ENCODE data around the gene CCDC73. TPM values are rescaled to one million over a fixed set of nuclear protein-coding genes. Genes with fewer than 3 reads are reported as not detected.
"Not testable (repeated sequence)": the region's sequence is repeated elsewhere in the genome, so short reads cannot be mapped to it uniquely, and the experiment has no call there.

CCDC73 gene
- total and polyA plus RNA-seq, 5 donors: not detected

- Histone ChIP-seq H3K27ac (ENCODE audit: low read length) (no peak overlapping the region), H3K4me3 (ENCODE audit: low read length) (no peak overlapping the region), H3K9me3 (ENCODE audit: control insufficient read depth, low read length) (no peaks in the 10 kb centered on the region), H3K27me3 (ENCODE audit: control insufficient read depth, insufficient read depth) (no peaks in the 10 kb centered on the region), H3K4me1 (ENCODE audit: control insufficient read depth, insufficient read depth, low read length) (no peaks in the 10 kb centered on the region)
- intact Hi-C loops (cut with DNase I): no loop called here
- no peak for DNase-seq
- no peak for ATAC-seq
These were observed 21.7 kb downstream of the CCDC73 start for GRCh38 chr11:32772731-32773130.

GRCh38 chr11:32761774-32762173 lies 32.7 kb downstream of the CCDC73 start:
- intact Hi-C loops (cut with DNase I); DNase-seq; H3K4me1 ChIP-seq (ENCODE audit: control insufficient read depth, insufficient read depth, low read length); H3K27ac ChIP-seq (ENCODE audit: low read length); H3K4me3 ChIP-seq (ENCODE audit: low read length); H3K9me3 ChIP-seq (ENCODE audit: control insufficient read depth, low read length); H3K27me3 ChIP-seq (ENCODE audit: control insufficient read depth, insufficient read depth); ATAC-seq: not testable (repeated sequence)
- WGBS: 88% methylated on average over 2 of the region's 2 CpGs

GRCh38 chr11:32758291-32758690 lies 36.2 kb downstream of the CCDC73 start:
- no peaks in the 10 kb centered on the region for H3K27me3 ChIP-seq (ENCODE audit: control insufficient read depth, insufficient read depth)
- no peaks in the 10 kb centered on the region for H3K4me1 ChIP-seq (ENCODE audit: control insufficient read depth, insufficient read depth, low read length)
- H3K27ac ChIP-seq (ENCODE audit: low read length): no peak overlapping the region
- ATAC-seq (no peak), DNase-seq (no peak)
- H3K4me3 ChIP-seq (ENCODE audit: low read length): no peak overlapping the region
- no peaks in the 10 kb centered on the region for H3K9me3 ChIP-seq (ENCODE audit: control insufficient read depth, low read length)
- 43% methylated on average over 2 of the region's 2 CpGs for WGBS
- intact Hi-C loops (cut with DNase I): no loop called here

- intact Hi-C loops (cut with DNase I); H3K4me3 ChIP-seq (ENCODE audit: low read length); H3K9me3 ChIP-seq (ENCODE audit: control insufficient read depth, low read length); H3K27ac ChIP-seq (ENCODE audit: low read length); H3K27me3 ChIP-seq (ENCODE audit: control insufficient read depth, insufficient read depth); H3K4me1 ChIP-seq (ENCODE audit: control insufficient read depth, insufficient read depth, low read length); DNase-seq; ATAC-seq: not testable (repeated sequence)
- 65% methylated on average over 1 of the region's 1 CpG for WGBS
These were observed 41.3 kb downstream of the CCDC73 start for GRCh38 chr11:32753181-32753580.

- no peaks in the 10 kb centered on the region for H3K9me3 ChIP-seq (ENCODE audit: control insufficient read depth, low read length)
- ATAC-seq: no peak
- 83% methylated on average over 2 of the region's 2 CpGs for WGBS
These were observed 42.5 kb downstream of the CCDC73 start for GRCh38 chr11:32752001-32752400.

GRCh38 chr11:32751381-32751780 lies 43.1 kb downstream of the CCDC73 start:
- 87% methylated on average over 6 of the region's 6 CpGs for WGBS
- no peak for ATAC-seq
- no peaks in the 10 kb centered on the region for H3K4me1 ChIP-seq (ENCODE audit: control insufficient read depth, insufficient read depth, low read length)
- intact Hi-C loops (cut with DNase I): no loop called here
- no peak overlapping the region for H3K4me3 ChIP-seq (ENCODE audit: low read length)
- no peak for DNase-seq
- no peaks in the 10 kb centered on the region for H3K9me3 ChIP-seq (ENCODE audit: control insufficient read depth, low read length)
- no peaks in the 10 kb centered on the region for H3K27me3 ChIP-seq (ENCODE audit: control insufficient read depth, insufficient read depth)
- no peak overlapping the region for H3K27ac ChIP-seq (ENCODE audit: low read length)

More at GRCh38 chr11:32752001-32752400, 42.5 kb downstream of the CCDC73 start:
- intact Hi-C loops (cut with DNase I): no loop called here
- Histone ChIP-seq H3K27me3 (ENCODE audit: control insufficient read depth, insufficient read depth) (no peaks in the 10 kb centered on the region), H3K4me3 (ENCODE audit: low read length) (no peak overlapping the region), H3K4me1 (ENCODE audit: control insufficient read depth, insufficient read depth, low read length) (no peaks in the 10 kb centered on the region), H3K27ac (ENCODE audit: low read length) (no peak overlapping the region)
- DNase-seq: no peak

GRCh38 chr11:32729976-32730375 lies 64.5 kb downstream of the CCDC73 start:
- intact Hi-C loops (cut with DNase I): no loop called here

GRCh38 chr11:32723332-32723731 lies 71.1 kb downstream of the CCDC73 start:
- Histone ChIP-seq H3K27me3 (ENCODE audit: control insufficient read depth, insufficient read depth) (no peaks in the 10 kb centered on the region), H3K9me3 (ENCODE audit: control insufficient read depth, low read length) (no peaks in the 10 kb centered on the region), H3K4me3 (ENCODE audit: low read length) (no peak overlapping the region), H3K27ac (ENCODE audit: low read length) (no peak overlapping the region), H3K4me1 (ENCODE audit: control insufficient read depth, insufficient read depth, low read length) (no peaks in the 10 kb centered on the region)
- ATAC-seq (no peak), DNase-seq (no peak)
- intact Hi-C loops (cut with DNase I): no loop called here
- WGBS: 28% methylated on average over 3 of the region's 3 CpGs

More at GRCh38 chr11:32729976-32730375, 64.5 kb downstream of the CCDC73 start:
- DNase-seq: no peak
- no peak overlapping the region for H3K27ac ChIP-seq (ENCODE audit: low read length)
- 84% methylated on average over 1 of the region's 1 CpG for WGBS
- H3K4me1 ChIP-seq (ENCODE audit: control insufficient read depth, insufficient read depth, low read length): no peaks in the 10 kb centered on the region
- H3K9me3 ChIP-seq (ENCODE audit: control insufficient read depth, low read length): no peaks in the 10 kb centered on the region
- ATAC-seq: no peak
- H3K4me3 ChIP-seq (ENCODE audit: low read length): no peak overlapping the region
- H3K27me3 ChIP-seq (ENCODE audit: control insufficient read depth, insufficient read depth): no peaks in the 10 kb centered on the region

- Histone ChIP-seq H3K9me3 (ENCODE audit: control insufficient read depth, low read length) (no peaks in the 10 kb centered on the region), H3K27ac (ENCODE audit: low read length) (no peak overlapping the region), H3K4me1 (ENCODE audit: control insufficient read depth, insufficient read depth, low read length) (no peaks in the 10 kb centered on the region), H3K27me3 (ENCODE audit: control insufficient read depth, insufficient read depth) (no peaks in the 10 kb centered on the region), H3K4me3 (ENCODE audit: low read length) (no peak overlapping the region)
- no peak for DNase-seq
- intact Hi-C loops (cut with DNase I): no loop called here
- no peak for ATAC-seq
These were observed 72.2 kb downstream of the CCDC73 start for GRCh38 chr11:32722255-32722654.

GRCh38 chr11:32713496-32713895 lies 81.0 kb downstream of the CCDC73 start:
- ATAC-seq (no peak), DNase-seq (no peak)
- H3K4me3 ChIP-seq (ENCODE audit: low read length): no peak overlapping the region
- no peak overlapping the region for H3K27ac ChIP-seq (ENCODE audit: low read length)
- H3K9me3 ChIP-seq (ENCODE audit: control insufficient read depth, low read length): no peaks in the 10 kb centered on the region
- WGBS: 15% methylated on average over 1 of the region's 1 CpG
- intact Hi-C loops (cut with DNase I): no loop called here
- no peaks in the 10 kb centered on the region for H3K27me3 ChIP-seq (ENCODE audit: control insufficient read depth, insufficient read depth)
- no peaks in the 10 kb centered on the region for H3K4me1 ChIP-seq (ENCODE audit: control insufficient read depth, insufficient read depth, low read length)

GRCh38 chr11:32708978-32709377 lies 85.5 kb downstream of the CCDC73 start:
- H3K9me3 ChIP-seq (ENCODE audit: control insufficient read depth, low read length); intact Hi-C loops (cut with DNase I); H3K27ac ChIP-seq (ENCODE audit: low read length); H3K4me3 ChIP-seq (ENCODE audit: low read length); H3K27me3 ChIP-seq (ENCODE audit: control insufficient read depth, insufficient read depth); H3K4me1 ChIP-seq (ENCODE audit: control insufficient read depth, insufficient read depth, low read length); ATAC-seq; DNase-seq: not testable (repeated sequence)
- 83% methylated on average over 3 of the region's 3 CpGs for WGBS

- intact Hi-C loops (cut with DNase I): no loop called here
- Histone ChIP-seq H3K27ac (ENCODE audit: low read length) (no peak overlapping the region), H3K9me3 (ENCODE audit: control insufficient read depth, low read length) (no peaks in the 10 kb centered on the region), H3K4me1 (ENCODE audit: control insufficient read depth, insufficient read depth, low read length) (no peaks in the 10 kb centered on the region), H3K4me3 (ENCODE audit: low read length) (no peak overlapping the region), H3K27me3 (ENCODE audit: control insufficient read depth, insufficient read depth) (no peaks in the 10 kb centered on the region)
- 71% methylated on average over 7 of the region's 7 CpGs for WGBS
- ATAC-seq (no peak), DNase-seq (no peak)
These were observed 87.3 kb downstream of the CCDC73 start for GRCh38 chr11:32706985-32707741.
